OCI-LY1 (cell line): ENCODE data around the gene PDYN.

ENCODE experiments used
- H2AFZ ChIP-seq: fragments of 200-600 bp; sonication (generic), shearing (Covaris generic); 2 replicates; pipeline ENCODE4 v1.6.0; 2014; ENCODE audit warnings: antibody characterized with exemption, mild to moderate bottlenecking, low read length
- H3F3A ChIP-seq: fragments of 200-600 bp; sonication (generic), shearing (Covaris generic); 2 replicates; pipeline ENCODE4 v1.6.0; 2014; ENCODE audit warnings: mild to moderate bottlenecking, antibody characterized with exemption, low read length, moderate library complexity; ENCODE audit not compliant: insufficient read depth
- H3K27ac ChIP-seq: fragments of 200-600 bp; sonication (generic); 2 replicates; pipeline ENCODE4 v1.5.1; 2014; ENCODE audit warnings: low read length, mixed run types, mild to moderate bottlenecking, low read depth; ENCODE audit not compliant: poor library complexity, severe bottlenecking
- H3K27me3 ChIP-seq: fragments of 200-600 bp; sonication (generic); 2 replicates; pipeline ENCODE4 v1.6.0; 2014; ENCODE audit warnings: antibody characterized with exemption, mild to moderate bottlenecking, low read length, moderate library complexity; ENCODE audit not compliant: insufficient read depth
- H3K36me3 ChIP-seq: fragments of 200-600 bp; sonication (generic); 2 replicates; pipeline ENCODE4 v1.6.1; 2014; ENCODE audit warnings: mild to moderate bottlenecking, antibody characterized with exemption, low read length, moderate library complexity, mixed read lengths; ENCODE audit not compliant: insufficient read depth
- H3K4me1 ChIP-seq: fragments of 200-600 bp; sonication (generic); 2 replicates; pipeline ENCODE4 v1.5.1; 2014; ENCODE audit warnings: mild to moderate bottlenecking, low read length, moderate library complexity; ENCODE audit not compliant: insufficient read depth, severe bottlenecking
- H3K4me2 ChIP-seq: fragments of 200-600 bp; sonication (generic), shearing (Covaris generic); 2 replicates; pipeline ENCODE4 v1.6.1; 2014; ENCODE audit warnings: low read length
- H3K4me3 ChIP-seq: fragments of 200-600 bp; sonication (generic); 2 replicates; pipeline ENCODE4 v1.5.1; 2014; ENCODE audit warnings: low read length, low read depth, mild to moderate bottlenecking, mixed read lengths; ENCODE audit not compliant: poor library complexity, severe bottlenecking
- H3K79me2 ChIP-seq: fragments of 200-600 bp; shearing (Covaris generic); 2 replicates; pipeline ENCODE4 v1.6.1; 2016; ENCODE audit warnings: mixed run types, low read length, mixed read lengths; ENCODE audit not compliant: insufficient read depth
- H3K9ac ChIP-seq: fragments of 200-600 bp; sonication (generic), shearing (Covaris generic); 2 replicates; pipeline ENCODE4 v1.6.1; 2014; ENCODE audit warnings: mild to moderate bottlenecking, low read length, mixed read lengths
- H3K9me2 ChIP-seq: fragments of 200-600 bp; sonication (generic), shearing (Covaris generic); 2 replicates; pipeline ENCODE4 v1.6.1; 2014; ENCODE audit warnings: low read depth, mild to moderate bottlenecking, low read length, mixed read lengths
- H3K9me3 ChIP-seq: fragments of 200-600 bp; shearing (Covaris generic); 2 replicates; pipeline ENCODE4 v1.6.1; 2014; ENCODE audit warnings: low read length, mixed read lengths
- H4K20me1 ChIP-seq: fragments of 200-600 bp; sonication (generic), shearing (Covaris generic); 2 replicates; pipeline ENCODE4 v1.6.0; 2016; ENCODE audit warnings: mild to moderate bottlenecking, low read length; ENCODE audit not compliant: insufficient read depth
- CTCF ChIP-seq: fragments of 200-600 bp; sonication (generic), shearing (Covaris generic); IDR thresholded peaks from 2 replicates; pipeline ENCODE4 v1.5.1; 2017; ENCODE audit warnings: mild to moderate bottlenecking, antibody characterized with exemption, low read length, moderate library complexity, mixed read lengths
- EZH2 ChIP-seq: fragments of 200-600 bp; sonication (generic), shearing (Covaris generic); IDR thresholded peaks from 2 replicates; pipeline ENCODE4 v1.8.0; 2017; ENCODE audit warnings: borderline replicate concordance, mixed run types, mild to moderate bottlenecking, antibody characterized with exemption, low read length, moderate library complexity, mixed read lengths

Gene PDYN

GRCh38 chr20:2000285-2000684, 6.4 kb upstream of the PDYN start:
- H3K27me3 ChIP-seq, result no peaks in the 10 kb centered on the region

GRCh38 chr20:1998715-1999114, 4.9 kb upstream of the PDYN start:
- H3K36me3 ChIP-seq, result no peaks in the 10 kb centered on the region
- H3K4me1 ChIP-seq, result no peaks in the 10 kb centered on the region
- no peaks in the 10 kb centered on the region for H4K20me1 ChIP-seq
- H3K27me3 ChIP-seq, result no peaks in the 10 kb centered on the region
- no peaks in the 10 kb centered on the region for H3K79me2 ChIP-seq
- H3F3A ChIP-seq, result no peaks in the 10 kb centered on the region
- no peak overlapping the region for H3K27ac ChIP-seq
- H3K9ac ChIP-seq, result no peak overlapping the region
- no peaks in the 10 kb centered on the region for H3K9me3 ChIP-seq
- no peak overlapping the region for H3K4me2 ChIP-seq
- no peak overlapping the region for H2AFZ ChIP-seq
- H3K4me3 ChIP-seq, result no peak overlapping the region
- no peaks in the 10 kb centered on the region for H3K9me2 ChIP-seq
- TF ChIP-seq EZH2 (no peak), CTCF (no peak)

More at GRCh38 chr20:2000285-2000684, 6.4 kb upstream of the PDYN start:
- Histone ChIP-seq H3K27ac (no peak overlapping the region), H4K20me1 (no peaks in the 10 kb centered on the region), H2AFZ (no peak overlapping the region), H3K4me1 (no peaks in the 10 kb centered on the region), H3K36me3 (no peaks in the 10 kb centered on the region), H3K9me3 (no peaks in the 10 kb centered on the region), H3F3A (no peaks in the 10 kb centered on the region), H3K9me2 (no peaks in the 10 kb centered on the region), H3K4me3 (no peak overlapping the region), H3K4me2 (no peak overlapping the region), H3K79me2 (no peaks in the 10 kb centered on the region), H3K9ac (no peak overlapping the region)
- no peak for TF ChIP-seq CTCF

- no peak overlapping the region for H2AFZ ChIP-seq
- no peaks in the 10 kb centered on the region for H3K9me2 ChIP-seq
- no peaks in the 10 kb centered on the region for H3K27me3 ChIP-seq
- no peaks in the 10 kb centered on the region for H4K20me1 ChIP-seq
- H3K4me2 ChIP-seq, result no peak overlapping the region
- no peaks in the 10 kb centered on the region for H3K79me2 ChIP-seq
- no peak overlapping the region for H3K9ac ChIP-seq
- no peaks in the 10 kb centered on the region for H3K36me3 ChIP-seq
- no peak overlapping the region for H3K27ac ChIP-seq
- no peaks in the 10 kb centered on the region for H3F3A ChIP-seq
- TF ChIP-seq CTCF (no peak), EZH2 (no peak)
- H3K4me3 ChIP-seq, result no peak overlapping the region
- no peaks in the 10 kb centered on the region for H3K9me3 ChIP-seq
- H3K4me1 ChIP-seq, result no peaks in the 10 kb centered on the region
These were observed 4.3 kb upstream of the PDYN start for GRCh38 chr20:1998193-1998520.
